K562 (cell line): ENCODE measurements around the gene CENPQ. TPM values are rescaled to one million over a fixed set of nuclear protein-coding genes. Genes with fewer than 3 reads are reported as not detected.
"Not testable (repeated sequence)": the region's sequence is repeated elsewhere in the genome, so short reads cannot be mapped to it uniquely, and the experiment has no call there.

Experiments
- ATAC-seq: fragments of 200-7000 bp; cut with Tn5 transposase; 3 replicates; pipeline ENCODE4 v1.9.1; 2020; ENCODE audit warnings: moderate library complexity
- BruUV-seq: library from RNA; stranded (reverse); fragments of 400-500 nt; replicated peaks from 2 replicates; lab custom pipeline; 2021; lab: Mats Ljungman, UMichigan
- CTCF ChIA-PET: fragments of 300-600 bp; formaldehyde crosslinking; extraction: SDS; loops from one replicate; lab custom pipeline; 2021; ENCODE audit warnings: low intra/inter-chr PET ratio; lab: Yijun Ruan, JAX
- POLR2A ChIA-PET: fragments of 300-600, 350-650 bp; sonication (Branson Sonifier 250); formaldehyde crosslinking; extraction: SDS; loops from one replicate; lab custom pipeline; 2021; ENCODE audit warnings: antibody characterized with exemption, inconsistent platforms; lab: Yijun Ruan, JAX
- DNase-seq, 4 experiments: peaks; one replicate each; pipeline versions ENCODE4 v3.0.0 to v3.0.0-alpha.2; 2011 to 2018; ENCODE audit warnings: low spot score in 3 of 4, mixed read lengths in 3 of 4; ENCODE audit errors: extremely low read depth in 1 of 4
- FAIRE-seq: peaks from 2 replicates; lab custom pipeline; 2011; peaks lifted over from hg19 to GRCh38; lab: Jason Lieb, UNC
- H2AFZ ChIP-seq: 2 replicates; pipeline ENCODE4 v1.6.0; 2011; ENCODE audit warnings: low read depth, low read length, control low read depth, inconsistent platforms
- H3K27ac ChIP-seq: fragments of 200-600 bp; 3 replicates; pipeline ENCODE4 v1.8.0; 2011; ENCODE audit warnings: low read depth, mild to moderate bottlenecking, control low read depth, inconsistent platforms, low read length, moderate library complexity, mixed read lengths; ENCODE audit errors: extremely low read depth
- H3K27me3 ChIP-seq, 2 experiments: fragments of 300-600 bp in 1 of 2; 2 replicates in 1 of 2; 3 replicates in 1 of 2; pipeline versions ENCODE4 v1.6.0 to v1.8.0; 2011; ENCODE audit warnings: inconsistent platforms in 2 of 2, low read length in 2 of 2, mild to moderate bottlenecking in 1 of 2, mixed read lengths in 1 of 2, moderate library complexity in 1 of 2; ENCODE audit not compliant: control insufficient read depth in 2 of 2, insufficient read depth in 2 of 2
- H3K36me3 ChIP-seq: fragments of 300-600 bp; 3 replicates; pipeline ENCODE4 v1.8.0; 2011; ENCODE audit warnings: mild to moderate bottlenecking, low read length, inconsistent platforms; ENCODE audit not compliant: control insufficient read depth, insufficient read depth
- H3K4me1 ChIP-seq, 2 experiments: fragments of 200-600 bp in 1 of 2; replicated peaks in 1 of 2; 2 replicates in 1 of 2; 3 replicates in 1 of 2; pipeline versions ENCODE4 v1.5.1 to v1.8.0; 2011; ENCODE audit warnings: inconsistent platforms in 2 of 2, low read length in 2 of 2, mild to moderate bottlenecking in 1 of 2, mixed read lengths in 1 of 2, moderate library complexity in 1 of 2; ENCODE audit not compliant: control insufficient read depth in 2 of 2, insufficient read depth in 2 of 2
- H3K4me2 ChIP-seq: 2 replicates; pipeline ENCODE4 v1.6.1; 2011; ENCODE audit warnings: low read length, control low read depth, inconsistent platforms, mixed read lengths; ENCODE audit not compliant: insufficient read depth
- H3K4me3 ChIP-seq: fragments of 200-600 bp; sonication (generic), shearing (Covaris generic); 2 replicates; pipeline ENCODE4 v1.5.1; 2016; ENCODE audit warnings: control low read depth, inconsistent platforms
- H3K79me2 ChIP-seq: fragments of 200-600 bp; 3 replicates; pipeline ENCODE4 v1.8.0; 2011; ENCODE audit warnings: low read length, inconsistent platforms; ENCODE audit not compliant: control insufficient read depth, insufficient read depth
- H3K9ac ChIP-seq, 2 experiments: 2 replicates each; pipeline versions ENCODE4 v1.6.0 to v1.6.1; 2011; ENCODE audit warnings: low read depth in 2 of 2, low read length in 2 of 2, control low read depth in 1 of 2, inconsistent platforms in 1 of 2, mild to moderate bottlenecking in 1 of 2, mixed read lengths in 1 of 2; ENCODE audit not compliant: insufficient read depth in 1 of 2
- H3K9me1 ChIP-seq: one replicate; pipeline ENCODE4 v1.6.0; 2011; ENCODE audit warnings: inconsistent platforms, mild to moderate bottlenecking, low read length, moderate library complexity; ENCODE audit not compliant: control insufficient read depth, insufficient read depth
- H3K9me3 ChIP-seq: replicated peaks from 2 replicates; pipeline ENCODE4 v1.5.1; 2011; ENCODE audit warnings: low read depth, low read length, inconsistent platforms; ENCODE audit not compliant: control insufficient read depth, insufficient read depth
- H4K20me1 ChIP-seq: replicated peaks from 2 replicates; pipeline ENCODE4 v1.6.1; 2011; ENCODE audit warnings: low read length, inconsistent platforms, mixed read lengths; ENCODE audit not compliant: control insufficient read depth, insufficient read depth
- E4F1 ChIP-seq: fragments of 250-450 bp; sonication (Bioruptor Pico); IDR thresholded peaks from 2 replicates; pipeline ENCODE4 v1.5.0; 2021; ENCODE audit warnings: mild to moderate bottlenecking, borderline replicate concordance
- NFIC ChIP-seq: fragments of 450-650 bp; IDR thresholded peaks from 2 replicates; pipeline ENCODE4 v1.6.1; 2017; ENCODE audit warnings: mild to moderate bottlenecking, inconsistent platforms
- WGBS: fragments of 100-300 bp; shearing (Covaris generic); methylation state at CpG from one replicate; pipeline ENCODE4 v1.1.6; 2016; ENCODE audit warnings: low coverage, mixed read lengths; ENCODE audit not compliant: insufficient coverage; ENCODE audit errors: missing lambda C conversion rate; 5-methylcytosine and 5-hydroxymethylcytosine counted together
- in situ Hi-C: fragments of 300-500 bp; cut with MboI; formaldehyde crosslinking; loops from 4 replicates; pipeline ENCODE4 v1.15.0; 2018; ENCODE audit warnings: inconsistent platforms, mixed read lengths
- intact Hi-C: fragments of 100-400 bp; cut with micrococcal nuclease; formaldehyde crosslinking; loops from 2 replicates; pipeline ENCODE4 v1.14.2; 2022
- polyA plus RNA-seq, 8 experiments: library from polyadenylated mRNA; depleted of rRNA in 4 of 8; stranded (reverse) in 5 of 8; unstranded in 3 of 8; fragments of >200 nt; fragmentation: Nextera tagmentation in 2 of 8; fragmentation: Illumina TruSeq in 1 of 8; extraction: Ambion mirVana in 2 of 8; extraction: Trizol in 1 of 8; gene quantifications; 2 replicates each; pipeline versions ENCODE4 v1.2.1 to v1.2.3, GENCODE V29; 2011 to 2014; ENCODE audit warnings: inconsistent platforms in 1 of 8, missing spikeins in 1 of 8
- total RNA-seq, 7 experiments: library from RNA; depleted of rRNA in 6 of 7; stranded (reverse); fragments of >200 nt in 6 of 7; fragmentation: Illumina TruSeq in 2 of 7; extraction: Trizol in 2 of 7; gene quantifications; 2 replicates each; pipeline versions ENCODE4 v1.2.1 to v1.2.3, GENCODE V29; 2011 to 2021; ENCODE audit warnings: low replicate concordance in 1 of 7
- TF ChIP-seq, protein P1 (sequence below), 2 experiments: fragments of 450-650 bp; IDR thresholded peaks; 2 replicates each; pipeline ENCODE4 v1.6.1; 2018; ENCODE audit warnings: mild to moderate bottlenecking in 2 of 2, low read depth in 1 of 2; ENCODE audit not compliant: partially characterized antibody in 2 of 2

Gene CENPQ
- total and polyA plus RNA-seq, 9 of the 15 experiments (the other 6 are each of a cell fraction or from before 2014, with no cell fraction given), result 12.7 to 48.3 (median 26.4) TPM

- Histone ChIP-seq H3K79me2 (no peaks in the 10 kb centered on the region), H4K20me1 (no peaks in the 10 kb centered on the region), H3K9me3 (no peaks in the 10 kb centered on the region; the same call in 1 of the 2 replicates), H2AFZ (no peak overlapping the region), H3K4me3 (no peak overlapping the region), H3K27me3 (no peaks in the 10 kb centered on the region), H3K4me2 (no peak overlapping the region), H3K9me1 (no peaks in the 10 kb centered on the region), H3K27ac (no peak overlapping the region), H3K36me3 (peaks cover 5% of the 10 kb centered on the region), H3K9ac (no peak overlapping the region), H3K4me1 (peaks cover 0 to 5% of the 10 kb centered on the region in 2 experiments; a peak in 1 of 5 replicates)
- DNase-seq, result no peak
- TF ChIP-seq E4F1 (CRISPR knock-in tag) (no peak), NFIC (peak; percentile 20; the same call in 1 of the 2 replicates)
- TF ChIP-seq, protein P1, sequence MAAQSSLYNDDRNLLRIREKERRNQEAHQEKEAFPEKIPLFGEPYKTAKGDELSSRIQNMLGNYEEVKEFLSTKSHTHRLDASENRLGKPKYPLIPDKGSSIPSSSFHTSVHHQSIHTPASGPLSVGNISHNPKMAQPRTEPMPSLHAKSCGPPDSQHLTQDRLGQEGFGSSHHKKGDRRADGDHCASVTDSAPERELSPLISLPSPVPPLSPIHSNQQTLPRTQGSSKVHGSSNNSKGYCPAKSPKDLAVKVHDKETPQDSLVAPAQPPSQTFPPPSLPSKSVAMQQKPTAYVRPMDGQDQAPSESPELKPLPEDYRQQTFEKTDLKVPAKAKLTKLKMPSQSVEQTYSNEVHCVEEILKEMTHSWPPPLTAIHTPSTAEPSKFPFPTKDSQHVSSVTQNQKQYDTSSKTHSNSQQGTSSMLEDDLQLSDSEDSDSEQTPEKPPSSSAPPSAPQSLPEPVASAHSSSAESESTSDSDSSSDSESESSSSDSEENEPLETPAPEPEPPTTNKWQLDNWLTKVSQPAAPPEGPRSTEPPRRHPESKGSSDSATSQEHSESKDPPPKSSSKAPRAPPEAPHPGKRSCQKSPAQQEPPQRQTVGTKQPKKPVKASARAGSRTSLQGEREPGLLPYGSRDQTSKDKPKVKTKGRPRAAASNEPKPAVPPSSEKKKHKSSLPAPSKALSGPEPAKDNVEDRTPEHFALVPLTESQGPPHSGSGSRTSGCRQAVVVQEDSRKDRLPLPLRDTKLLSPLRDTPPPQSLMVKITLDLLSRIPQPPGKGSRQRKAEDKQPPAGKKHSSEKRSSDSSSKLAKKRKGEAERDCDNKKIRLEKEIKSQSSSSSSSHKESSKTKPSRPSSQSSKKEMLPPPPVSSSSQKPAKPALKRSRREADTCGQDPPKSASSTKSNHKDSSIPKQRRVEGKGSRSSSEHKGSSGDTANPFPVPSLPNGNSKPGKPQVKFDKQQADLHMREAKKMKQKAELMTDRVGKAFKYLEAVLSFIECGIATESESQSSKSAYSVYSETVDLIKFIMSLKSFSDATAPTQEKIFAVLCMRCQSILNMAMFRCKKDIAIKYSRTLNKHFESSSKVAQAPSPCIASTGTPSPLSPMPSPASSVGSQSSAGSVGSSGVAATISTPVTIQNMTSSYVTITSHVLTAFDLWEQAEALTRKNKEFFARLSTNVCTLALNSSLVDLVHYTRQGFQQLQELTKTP (IDR thresholded peaks at IDR 0.05; ENCODE audit: low read depth in 1 of 2, partially characterized antibody in 2 of 2), result peak in 1 of 2 experiments; percentile 80
- ATAC-seq, result no peak
- BruUV-seq, result no TSS peak
- no peak for FAIRE-seq
- WGBS, result 82% methylated on average over 3 of the region's 3 CpGs
- ChIA-PET CTCF (no interaction called here), POLR2A (interaction anchor here (1.4 kb wide), 1 partner anchor 11 kb away, joined by 3 read pairs; no protein-coding TSS in a partner anchor)
- in situ Hi-C loops (no loop called here), intact Hi-C loops (no loop called here)
Measured at GRCh38 chr6:49479308-49479970, 16.3 kb downstream of the CENPQ start.

- ATAC-seq, H4K20me1 ChIP-seq, DNase-seq, intact Hi-C loops, H3K9me1 ChIP-seq, H3K27me3 ChIP-seq, H3K27ac ChIP-seq, H3K4me1 ChIP-seq, H3K4me2 ChIP-seq, H2AFZ ChIP-seq, BruUV-seq, H3K9me3 ChIP-seq, H3K79me2 ChIP-seq, FAIRE-seq, CTCF ChIA-PET, in situ Hi-C loops, H3K4me3 ChIP-seq, H3K9ac ChIP-seq: not testable (repeated sequence)
- POLR2A ChIA-PET, result interaction anchor here (0.6 to 0.7 kb wide), 3 partner anchors 16 to 138 kb away, joined by 3 read pairs; no protein-coding TSS in a partner anchor
- 97% methylated on average over 8 of the region's 22 CpGs for WGBS
- peaks cover 13% of the 10 kb centered on the region for H3K36me3 ChIP-seq
Measured at GRCh38 chr6:49481846-49482245, 18.7 kb downstream of the CENPQ start.
